ENCODE measurements around the gene PPAT.
"Not testable (repeated sequence)": the region's sequence is repeated elsewhere in the genome, so short reads cannot be mapped to it uniquely, and the experiment has no call there.

PPAT gene

DNA sequence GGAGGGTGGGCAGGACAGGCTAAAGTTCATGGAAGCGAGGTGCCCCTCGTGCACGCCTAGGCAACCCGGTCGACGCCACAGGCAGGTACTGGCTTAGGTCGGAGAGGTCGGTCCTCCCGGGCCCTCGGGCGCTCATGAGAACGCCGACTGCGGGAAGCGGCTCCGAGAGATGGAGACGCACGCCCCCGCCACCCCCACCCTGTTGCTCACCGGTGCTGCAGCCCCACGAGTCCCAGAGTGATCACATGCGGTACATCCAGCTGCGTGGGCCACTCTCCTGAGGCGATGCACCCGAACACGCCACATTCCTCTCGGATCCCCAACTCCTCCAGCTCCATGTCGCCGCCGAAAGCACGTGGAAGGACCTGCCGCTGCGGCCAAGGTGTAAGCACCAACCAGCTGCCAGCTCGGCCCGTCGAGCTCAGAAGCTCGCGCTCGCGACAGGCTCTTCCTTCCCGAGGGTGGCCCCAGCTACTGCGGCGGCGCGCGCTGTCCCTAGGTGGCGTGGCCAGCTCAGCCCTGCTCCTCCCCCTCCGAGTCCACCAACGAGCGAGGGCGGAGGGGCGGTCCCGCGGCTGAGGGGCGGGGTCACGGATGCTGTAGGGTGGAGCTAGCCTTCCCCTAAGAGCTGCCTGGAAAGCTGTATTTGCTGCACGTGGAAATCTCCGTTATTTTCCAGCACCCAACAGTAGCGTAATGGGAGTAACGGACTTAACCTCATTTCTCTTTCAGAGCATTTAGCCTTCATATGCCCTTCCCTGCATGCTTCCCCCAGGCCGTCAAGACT is at the start of gene PPAT:
Gene PPAT, minus strand, starts transcription at position 476 of the 787 bp plus-strand sequence. Its CDS starts 138 bp downstream, at position 338.
- DNase-seq, result peak; percentile 97

DNA sequence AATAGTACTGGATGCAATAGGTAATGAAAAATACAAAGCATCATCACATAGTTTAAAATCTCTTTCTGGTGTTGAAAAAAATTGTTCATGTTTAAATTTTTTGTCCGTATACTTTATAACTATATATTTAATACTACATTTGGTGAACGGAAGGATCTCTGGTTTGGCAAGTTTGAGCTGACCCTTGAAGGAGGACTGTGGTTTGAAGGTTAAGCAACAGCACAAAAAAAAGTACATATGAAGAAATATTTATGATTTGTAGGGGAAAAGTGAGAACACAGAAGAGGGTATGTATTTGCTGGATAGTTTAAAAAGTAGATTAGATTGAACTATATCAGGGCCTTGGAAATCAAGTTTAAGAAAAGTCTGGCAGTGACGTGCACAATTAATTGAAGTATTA is 45.3 kb upstream of the PPAT start:
- DNase-seq, result no peak

- DNase-seq, result no peak
These were observed 41.8 kb upstream of the PPAT start for GRCh38 chr4:56477192-56477702.

DNA sequence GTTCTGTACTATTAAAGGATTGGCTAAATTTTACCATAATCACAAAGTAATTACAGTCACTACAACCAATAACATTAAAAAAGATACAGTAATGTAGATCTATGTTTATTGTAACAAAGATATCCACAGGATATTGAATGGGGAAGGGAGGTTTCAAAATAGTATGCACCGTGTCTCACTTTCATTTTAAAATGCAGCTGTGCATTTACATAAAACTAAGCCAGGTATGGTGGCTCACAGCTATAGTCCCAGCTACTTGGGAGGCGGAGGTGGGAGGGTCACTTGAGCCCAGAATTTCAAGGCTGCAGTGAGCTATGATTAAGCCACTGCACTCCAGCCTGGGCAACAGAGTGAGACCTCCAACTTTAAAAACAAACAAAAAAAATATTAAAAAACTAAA is 40.5 kb upstream of the PPAT start:
- no peak for DNase-seq

GRCh38 chr4:56469489-56470210 is 34.2 kb upstream of the PPAT start:
- DNase-seq, result no peak

DNA sequence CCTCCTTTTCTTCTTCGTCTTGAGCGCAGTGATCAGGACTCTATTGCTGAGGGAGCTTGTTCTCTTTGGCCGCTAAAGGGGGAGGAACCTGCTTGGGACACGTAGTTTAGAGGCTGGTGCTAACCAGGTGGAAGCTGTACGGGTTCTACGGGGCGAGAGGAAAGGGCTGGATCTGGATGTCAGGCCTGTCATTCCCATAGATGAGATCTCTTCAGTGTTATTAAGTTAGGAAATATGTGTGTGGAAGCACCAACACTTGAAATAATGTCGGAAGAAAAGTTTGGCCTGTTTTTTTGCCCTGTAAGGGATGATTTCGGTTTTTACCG is 32.6 kb upstream of the PPAT start:
- DNase-seq, result peak; percentile 31

- DNase-seq, result peak; percentile 93
These were observed 32.1 kb upstream of the PPAT start, which contains the start of gene SRP72 for GRCh38 chr4:56467284-56468096. Gene SRP72 (plus strand): TSS chr4:56467617. CDS start chr4:56467636, 19 bp downstream.

DNA sequence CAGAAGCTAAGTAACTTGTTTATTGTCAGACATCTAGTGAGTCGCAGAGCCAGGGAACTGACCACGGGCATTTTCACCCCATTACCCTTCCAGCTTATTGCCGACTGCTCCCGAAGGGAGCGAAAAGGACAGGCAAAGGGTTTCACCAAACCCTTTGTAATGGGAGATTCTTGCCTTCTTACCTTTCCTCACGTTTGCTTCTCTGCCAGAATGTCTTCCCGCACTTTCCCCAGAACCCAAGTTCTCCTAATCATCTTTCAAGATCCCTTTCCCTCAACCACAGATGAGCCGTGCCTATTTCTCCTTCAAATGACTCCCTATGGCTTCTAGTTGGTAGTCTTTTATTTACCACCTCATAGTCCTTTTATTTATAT is 31.5 kb upstream of the PPAT start:
- DNase-seq, result no peak

GRCh38 chr4:56466296-56466761 is 30.9 kb upstream of the PPAT start:
- DNase-seq, result peak; percentile 4

DNA sequence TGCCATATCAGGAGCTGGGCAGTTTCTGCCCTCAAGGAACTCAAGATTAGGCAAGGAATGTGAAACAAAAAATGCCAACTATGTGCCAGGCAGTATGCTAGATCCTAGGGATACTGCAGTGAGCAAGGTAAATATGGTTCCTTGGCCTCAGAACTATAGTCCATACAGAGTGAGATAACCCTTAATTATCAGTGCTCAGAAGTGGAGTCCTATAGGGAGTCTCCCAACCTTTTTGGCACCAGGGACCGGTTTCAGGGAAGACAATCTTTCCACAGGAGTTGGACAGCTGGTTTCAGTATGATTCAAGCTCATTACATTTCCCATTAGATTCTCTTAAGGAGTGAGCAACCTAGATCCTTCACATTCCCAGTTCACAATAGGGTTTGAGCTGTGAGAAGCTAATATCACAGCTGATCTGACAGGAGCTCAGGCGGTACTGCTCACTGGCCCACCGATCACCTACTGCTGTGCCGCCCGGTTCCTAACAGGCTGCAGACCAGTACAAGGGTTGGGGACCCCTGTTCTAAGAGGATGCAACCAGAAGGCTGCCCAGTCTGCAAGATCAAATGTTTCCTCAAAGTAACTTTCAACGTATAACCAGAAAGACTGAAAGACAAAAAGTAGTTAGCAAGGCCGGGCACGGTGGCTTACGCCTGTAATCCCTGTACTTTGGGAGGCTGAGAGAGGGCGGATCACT is 30.3 kb upstream of the PPAT start:
- DNase-seq, result no peak

- no peak for DNase-seq
These were observed 29.2 kb upstream of the PPAT start for GRCh38 chr4:56464581-56464980.

DNA sequence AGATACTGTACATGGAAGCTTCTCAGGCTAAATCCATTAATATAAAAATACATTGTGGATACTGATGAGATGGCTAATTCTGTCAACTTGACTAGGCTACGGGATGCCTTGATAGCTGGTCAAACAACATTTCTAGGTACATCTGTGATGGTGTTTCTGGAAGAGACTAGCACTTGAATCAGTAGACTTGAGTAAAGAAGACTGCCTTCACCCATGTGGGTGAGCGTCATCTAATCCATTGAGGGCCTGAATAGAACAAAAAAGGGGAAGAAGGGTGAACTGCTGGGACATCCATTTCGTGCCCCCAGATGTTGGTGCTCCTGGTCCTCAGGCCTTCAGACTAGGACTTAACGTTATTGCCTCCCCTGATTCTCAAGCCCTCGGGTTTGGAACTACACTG is 28.3 kb upstream of the PPAT start:
- no peak for DNase-seq

- DNase-seq, result no peak
These were observed 26.7 kb upstream of the PPAT start for GRCh38 chr4:56462157-56462556.

DNA sequence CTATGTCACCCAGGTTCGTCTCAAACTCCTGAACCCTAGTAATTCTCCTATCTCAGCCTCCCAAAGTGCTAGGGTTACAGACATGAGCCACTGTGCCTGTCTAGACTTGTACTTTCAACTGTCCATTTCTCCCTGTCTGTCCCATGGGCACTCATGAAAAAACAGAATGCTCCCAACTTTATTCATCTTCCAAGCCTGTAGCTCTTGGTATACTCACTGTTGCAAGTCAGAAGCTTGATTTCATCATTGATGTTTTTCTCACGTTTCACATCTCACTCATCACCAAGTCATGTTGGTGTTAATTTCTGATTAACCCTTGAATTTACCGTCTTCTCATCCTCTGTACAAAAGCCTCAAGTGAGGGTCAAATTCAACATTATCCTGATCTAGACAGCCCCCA is 24.7 kb upstream of the PPAT start:
- no peak for DNase-seq

- no peak for DNase-seq
These were observed 14.9 kb upstream of the PPAT start for GRCh38 chr4:56450342-56450741.

DNA sequence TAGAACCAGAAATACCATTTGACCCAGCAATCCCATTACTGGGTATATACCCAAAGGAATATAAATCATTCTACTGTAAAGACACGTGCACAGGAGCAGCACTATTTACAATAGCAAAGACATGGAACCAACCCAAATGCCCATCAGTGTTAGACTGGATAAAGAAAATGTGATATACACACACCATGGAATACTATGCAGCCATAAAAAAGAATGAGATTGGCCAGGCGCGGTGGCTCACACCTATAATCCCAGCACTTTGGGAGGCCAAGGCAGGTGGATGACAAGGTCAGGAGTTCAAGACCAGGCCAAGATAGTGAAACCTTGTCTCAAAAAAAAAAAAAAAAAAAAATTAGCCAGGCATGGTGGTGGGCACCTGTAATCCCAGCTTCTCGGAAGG is 14.1 kb upstream of the PPAT start:
- not testable (repeated sequence) for DNase-seq

DNA sequence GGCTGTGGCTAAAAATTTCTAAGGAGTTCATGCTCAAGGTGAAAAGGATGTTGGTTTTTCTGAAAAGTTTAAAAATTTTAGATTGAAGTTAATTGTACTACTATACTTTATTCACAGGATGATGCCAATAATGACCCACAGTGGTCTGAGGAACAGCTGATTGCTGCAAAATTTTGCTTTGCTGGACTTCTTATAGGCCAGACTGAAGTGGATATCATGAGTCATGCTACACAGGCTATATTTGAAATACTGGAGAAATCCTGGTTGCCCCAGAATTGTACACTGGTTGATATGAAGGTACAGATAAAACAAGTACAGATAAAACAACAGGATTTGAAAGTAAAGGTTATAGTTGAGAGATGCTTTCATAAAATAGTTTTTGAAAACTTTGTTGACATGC is 12.9 kb upstream of the PPAT start:
- DNase-seq, result no peak

DNA sequence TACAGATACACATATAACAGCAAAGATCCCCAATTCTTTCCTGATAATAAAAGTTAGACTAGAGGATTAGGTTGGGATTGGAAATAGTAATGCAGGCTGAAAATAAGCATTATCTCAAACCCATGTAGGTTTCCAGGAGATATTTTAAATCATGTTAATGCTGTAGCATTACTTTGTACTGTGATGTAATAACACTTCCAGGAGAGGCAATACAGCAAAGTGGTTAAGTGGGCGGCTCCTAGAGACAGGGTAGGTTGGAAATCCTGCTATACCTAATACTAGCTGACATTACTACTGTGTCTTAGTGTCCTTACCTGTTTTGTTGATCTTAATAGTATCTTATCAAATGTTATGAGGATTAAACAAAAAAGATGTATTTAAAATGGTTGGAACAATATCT is 10.3 kb upstream of the PPAT start:
- no peak for DNase-seq

- DNase-seq, result no peak
These were observed 9.3 kb upstream of the PPAT start for GRCh38 chr4:56444719-56445118.

GRCh38 chr4:56440983-56441382 is 5.6 kb upstream of the PPAT start:
- no peak for DNase-seq

GRCh38 chr4:56438766-56439165 is 3.4 kb upstream of the PPAT start:
- no peak for DNase-seq

GRCh38 chr4:56434599-56435139 is 746 bp downstream of the PPAT start:
- DNase-seq, result peak; percentile 33

Data from stimulated activated naive CD4-positive, alpha-beta T cell treated with Interleukin-2 at 50 U/mL for 16 hours (primary cell).